WTC11 (cell line): ENCODE data around the gene SALL1. TPM values are rescaled to one million over a fixed set of nuclear protein-coding genes. Genes with fewer than 3 reads are reported as not detected.

ENCODE experiments used
- ATAC-seq: fragments of 200-7000 bp; cut with Tn5 transposase; 2 replicates; pipeline ENCODE4 v1.10.0; 2021; ENCODE audit warnings: mild to moderate bottlenecking, moderate library complexity
- CTCF ChIA-PET: fragments of 300-600 bp; sonication (Branson Sonifier 250); formaldehyde crosslinking; loops from one replicate; lab custom pipeline; 2021; ENCODE audit warnings: antibody characterized with exemption; lab: Charles Lee
- POLR2A ChIA-PET: fragments of 350-600 bp; sonication (Branson Sonifier 250); formaldehyde crosslinking; loops from one replicate; lab custom pipeline; 2021; ENCODE audit warnings: antibody characterized with exemption; lab: Charles Lee
- DNase-seq: peaks from one replicate; pipeline ENCODE4 v3.0.0; 2021; ENCODE audit warnings: low spot score
- H3K27ac Mint-ChIP-seq: 2 replicates; pipeline ENCODE4 v1.8.0; 2021; ENCODE audit warnings: mixed read lengths
- H3K27me3 Mint-ChIP-seq: 2 replicates; pipeline ENCODE4 v1.8.0; 2021; ENCODE audit warnings: low read depth, mild to moderate bottlenecking, moderate library complexity, mixed read lengths
- H3K36me3 Mint-ChIP-seq: 2 replicates; pipeline ENCODE4 v1.8.0; 2021; ENCODE audit warnings: mixed read lengths
- H3K4me1 Mint-ChIP-seq: 2 replicates; pipeline ENCODE4 v1.8.0; 2022; ENCODE audit warnings: mixed read lengths
- H3K4me3 Mint-ChIP-seq: 2 replicates; pipeline ENCODE4 v1.8.0; 2021; ENCODE audit warnings: mild to moderate bottlenecking, moderate library complexity, mixed read lengths
- H3K9me3 Mint-ChIP-seq: 2 replicates; pipeline ENCODE4 v1.8.0; 2021; ENCODE audit warnings: mixed read lengths
- CBFB ChIP-seq: sonication (generic); formaldehyde crosslinking; IDR thresholded peaks from 2 replicates; pipeline ENCODE4 v1.8.1; 2022; ENCODE audit warnings: mild to moderate bottlenecking, low read depth, missing genetic modification reagents
- CREB1 ChIP-seq: sonication (generic); formaldehyde crosslinking; IDR thresholded peaks from 2 replicates; pipeline ENCODE4 v1.8.0; 2023; ENCODE audit warnings: mild to moderate bottlenecking, missing genetic modification reagents
- CTCF ChIP-seq: fragments of 200-600 bp; IDR thresholded peaks from 2 replicates; pipeline ENCODE4 v1.8.0; 2022; ENCODE audit warnings: antibody characterized with exemption
- E2F5 ChIP-seq: sonication (generic); formaldehyde crosslinking; IDR thresholded peaks from 2 replicates; pipeline ENCODE4 v1.8.1; 2022; ENCODE audit warnings: mild to moderate bottlenecking, moderate library complexity, missing genetic modification reagents
- ETV6 ChIP-seq: sonication (generic); formaldehyde crosslinking; IDR thresholded peaks from 2 replicates; pipeline ENCODE4 v1.8.1; 2022; ENCODE audit warnings: mild to moderate bottlenecking, missing genetic modification reagents
- FOXJ3 ChIP-seq: sonication (generic); formaldehyde crosslinking; IDR thresholded peaks from 2 replicates; pipeline ENCODE4 v1.9.0; 2021; ENCODE audit warnings: missing genetic modification reagents, mild to moderate bottlenecking, borderline replicate concordance
- FOXP1 ChIP-seq: sonication (generic); formaldehyde crosslinking; IDR thresholded peaks from 2 replicates; pipeline ENCODE4 v1.8.0; 2022; ENCODE audit warnings: missing genetic modification reagents, mild to moderate bottlenecking, moderate library complexity, borderline replicate concordance
- JUN ChIP-seq: sonication (generic); formaldehyde crosslinking; IDR thresholded peaks from 2 replicates; pipeline ENCODE4 v1.8.0; 2023; ENCODE audit warnings: mild to moderate bottlenecking, missing genetic modification reagents
- MYBL2 ChIP-seq: sonication (generic); formaldehyde crosslinking; IDR thresholded peaks from 2 replicates; pipeline ENCODE4 v1.8.1; 2023; ENCODE audit warnings: mild to moderate bottlenecking, moderate library complexity, missing genetic modification reagents
- NR1H2 ChIP-seq: sonication (generic); formaldehyde crosslinking; IDR thresholded peaks from 2 replicates; pipeline ENCODE4 v1.9.0; 2021; ENCODE audit warnings: mild to moderate bottlenecking, moderate library complexity, missing genetic modification reagents
- NR2C2 ChIP-seq: sonication (generic); formaldehyde crosslinking; IDR thresholded peaks from 2 replicates; pipeline ENCODE4 v1.8.0; 2022; ENCODE audit warnings: mild to moderate bottlenecking, missing genetic modification reagents
- RELA ChIP-seq: sonication (generic); formaldehyde crosslinking; IDR thresholded peaks from 2 replicates; pipeline ENCODE4 v1.8.1; 2022; ENCODE audit warnings: missing genetic modification reagents, mild to moderate bottlenecking, borderline replicate concordance
- RORB ChIP-seq: fragments of 250-450 bp; sonication (Bioruptor Pico); IDR thresholded peaks from 2 replicates; pipeline ENCODE4 v1.9.0; 2021; ENCODE audit warnings: mild to moderate bottlenecking
- SMAD4 ChIP-seq: sonication (generic); formaldehyde crosslinking; IDR thresholded peaks from 2 replicates; pipeline ENCODE4 v1.8.0; 2022; ENCODE audit warnings: mild to moderate bottlenecking, missing genetic modification reagents
- SOX15 ChIP-seq: fragments of 250-450 bp; sonication (Bioruptor Pico); IDR thresholded peaks from 2 replicates; pipeline ENCODE4 v1.9.0; 2021; ENCODE audit warnings: mild to moderate bottlenecking
- SP1 ChIP-seq: sonication (generic); formaldehyde crosslinking; conservative IDR thresholded peaks from 2 replicates; pipeline ENCODE4 v1.8.1; 2022; ENCODE audit warnings: missing genetic modification reagents
- ZNF121 ChIP-seq: sonication (generic); formaldehyde crosslinking; IDR thresholded peaks from 2 replicates; pipeline ENCODE4 v1.8.0; 2023; ENCODE audit warnings: missing genetic modification reagents
- ZNF219 ChIP-seq: sonication (generic); formaldehyde crosslinking; IDR thresholded peaks from 2 replicates; pipeline ENCODE4 v1.8.0; 2023; ENCODE audit warnings: missing genetic modification reagents, mild to moderate bottlenecking, borderline replicate concordance
- ZNF232 ChIP-seq: sonication (generic); formaldehyde crosslinking; IDR thresholded peaks from 2 replicates; pipeline ENCODE4 v1.8.0; 2022; ENCODE audit warnings: mild to moderate bottlenecking, missing genetic modification reagents
- ZNF263 ChIP-seq: sonication (generic); formaldehyde crosslinking; IDR thresholded peaks from 2 replicates; pipeline ENCODE4 v1.8.1; 2022; ENCODE audit warnings: low read depth, mild to moderate bottlenecking, moderate library complexity, missing genetic modification reagents
- ZNF416 ChIP-seq: fragments of 250-450 bp; sonication (Bioruptor Pico); IDR thresholded peaks from 2 replicates; pipeline ENCODE4 v1.9.0; 2021; ENCODE audit warnings: mild to moderate bottlenecking, inconsistent platforms
- ZNF423 ChIP-seq: fragments of 250-450 bp; sonication (Bioruptor Pico); IDR thresholded peaks from 2 replicates; pipeline ENCODE4 v2.1.2; 2022; ENCODE audit warnings: mild to moderate bottlenecking, moderate library complexity
- total RNA-seq: library from RNA; stranded (reverse); gene quantifications from 3 replicates; pipeline ENCODE4 v1.2.3, GENCODE V29; 2021
- TF ChIP-seq, protein P1 (sequence below): sonication (generic); formaldehyde crosslinking; IDR thresholded peaks from 2 replicates; pipeline ENCODE4 v1.8.1; 2023; ENCODE audit warnings: mild to moderate bottlenecking, missing genetic modification reagents
- TF ChIP-seq, protein P2 (sequence below): sonication (generic); formaldehyde crosslinking; IDR thresholded peaks from 2 replicates; pipeline ENCODE4 v1.8.0; 2023; ENCODE audit warnings: missing genetic modification reagents
- TF ChIP-seq, protein P3 (sequence below): sonication (generic); formaldehyde crosslinking; IDR thresholded peaks from 2 replicates; pipeline ENCODE4 v1.8.1; 2023; ENCODE audit warnings: mild to moderate bottlenecking, moderate library complexity, missing genetic modification reagents
- TF ChIP-seq, protein P4 (sequence below): sonication (generic); formaldehyde crosslinking; IDR thresholded peaks from 2 replicates; pipeline ENCODE4 v1.8.0; 2023; ENCODE audit warnings: mild to moderate bottlenecking, missing genetic modification reagents
- TF ChIP-seq, protein P5 (sequence below): sonication (generic); formaldehyde crosslinking; IDR thresholded peaks from 2 replicates; pipeline ENCODE4 v1.8.1; 2022; ENCODE audit warnings: mild to moderate bottlenecking, missing genetic modification reagents, moderate library complexity, borderline replicate concordance

The SALL1 gene
- total RNA-seq, 1 experiment from 2014 or later = 63.9 TPM

GRCh38 chr16:51151961-51152663 lies 1.0 kb upstream of the SALL1 start:
- Mint-ChIP-seq H3K36me3 (peaks cover 2% of the 10 kb centered on the region), H3K9me3 (no peaks in the 10 kb centered on the region), H3K4me3 (peak overlapping the region; percentile 64), H3K27ac (no peak overlapping the region; the same call in 1 of the 2 replicates), H3K4me1 (peaks cover 49% of the 10 kb centered on the region), H3K27me3 (peaks cover 21% of the 10 kb centered on the region)
- peak; percentile 60 for ATAC-seq
- peak; percentile 88 for DNase-seq
- ChIA-PET POLR2A (interaction anchor here (0.5 to 2.0 kb wide), 11 partner anchors 14 to 291 kb away, joined by 3 to 12 read pairs (median 3); no protein-coding TSS in a partner anchor), CTCF (interaction anchor here (0.5 to 3.4 kb wide), 8 partner anchors 12 to 917 kb away, joined by 3 to 9 read pairs (median 3); no protein-coding TSS in a partner anchor)
- TF ChIP-seq RORB (no peak), ETV6 (CRISPR knock-in tag) (0 out of 2 replicates have a peak, but pooled peaks have one; percentile 39), ZNF416 (CRISPR knock-in tag) (no peak), FOXJ3 (CRISPR knock-in tag) (no peak), NR2C2 (CRISPR knock-in tag) (no peak), ZNF263 (CRISPR knock-in tag) (0 out of 2 replicates have a peak, but pooled peaks have one; percentile 53), JUN (CRISPR knock-in tag) (no peak), CTCF (no peak), SOX15 (CRISPR knock-in tag) (no peak), MYBL2 (no peak), SMAD4 (no peak), RELA (CRISPR knock-in tag) (no peak), ZNF232 (CRISPR knock-in tag) (0 out of 2 replicates have a peak, but pooled peaks have one; percentile 45), CREB1 (CRISPR knock-in tag) (no peak), ZNF121 (no peak), ZNF423 (CRISPR knock-in tag) (peak; percentile 63), FOXP1 (CRISPR knock-in tag) (no peak), ZNF219 (CRISPR knock-in tag) (no peak), E2F5 (CRISPR knock-in tag) (peak; percentile 43; the same call in 1 of the 2 replicates), NR1H2 (no peak), CBFB (CRISPR knock-in tag) (0 out of 2 replicates have a peak, but pooled peaks have one; percentile 36), SP1 (peak; percentile 86)
- TF ChIP-seq, protein P1, sequence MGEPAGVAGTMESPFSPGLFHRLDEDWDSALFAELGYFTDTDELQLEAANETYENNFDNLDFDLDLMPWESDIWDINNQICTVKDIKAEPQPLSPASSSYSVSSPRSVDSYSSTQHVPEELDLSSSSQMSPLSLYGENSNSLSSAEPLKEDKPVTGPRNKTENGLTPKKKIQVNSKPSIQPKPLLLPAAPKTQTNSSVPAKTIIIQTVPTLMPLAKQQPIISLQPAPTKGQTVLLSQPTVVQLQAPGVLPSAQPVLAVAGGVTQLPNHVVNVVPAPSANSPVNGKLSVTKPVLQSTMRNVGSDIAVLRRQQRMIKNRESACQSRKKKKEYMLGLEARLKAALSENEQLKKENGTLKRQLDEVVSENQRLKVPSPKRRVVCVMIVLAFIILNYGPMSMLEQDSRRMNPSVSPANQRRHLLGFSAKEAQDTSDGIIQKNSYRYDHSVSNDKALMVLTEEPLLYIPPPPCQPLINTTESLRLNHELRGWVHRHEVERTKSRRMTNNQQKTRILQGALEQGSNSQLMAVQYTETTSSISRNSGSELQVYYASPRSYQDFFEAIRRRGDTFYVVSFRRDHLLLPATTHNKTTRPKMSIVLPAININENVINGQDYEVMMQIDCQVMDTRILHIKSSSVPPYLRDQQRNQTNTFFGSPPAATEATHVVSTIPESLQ (CRISPR knock-in tag) = no peak
- TF ChIP-seq, protein P2, sequence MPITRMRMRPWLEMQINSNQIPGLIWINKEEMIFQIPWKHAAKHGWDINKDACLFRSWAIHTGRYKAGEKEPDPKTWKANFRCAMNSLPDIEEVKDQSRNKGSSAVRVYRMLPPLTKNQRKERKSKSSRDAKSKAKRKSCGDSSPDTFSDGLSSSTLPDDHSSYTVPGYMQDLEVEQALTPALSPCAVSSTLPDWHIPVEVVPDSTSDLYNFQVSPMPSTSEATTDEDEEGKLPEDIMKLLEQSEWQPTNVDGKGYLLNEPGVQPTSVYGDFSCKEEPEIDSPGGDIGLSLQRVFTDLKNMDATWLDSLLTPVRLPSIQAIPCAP (CRISPR knock-in tag) = no peak
- TF ChIP-seq, protein P3, sequence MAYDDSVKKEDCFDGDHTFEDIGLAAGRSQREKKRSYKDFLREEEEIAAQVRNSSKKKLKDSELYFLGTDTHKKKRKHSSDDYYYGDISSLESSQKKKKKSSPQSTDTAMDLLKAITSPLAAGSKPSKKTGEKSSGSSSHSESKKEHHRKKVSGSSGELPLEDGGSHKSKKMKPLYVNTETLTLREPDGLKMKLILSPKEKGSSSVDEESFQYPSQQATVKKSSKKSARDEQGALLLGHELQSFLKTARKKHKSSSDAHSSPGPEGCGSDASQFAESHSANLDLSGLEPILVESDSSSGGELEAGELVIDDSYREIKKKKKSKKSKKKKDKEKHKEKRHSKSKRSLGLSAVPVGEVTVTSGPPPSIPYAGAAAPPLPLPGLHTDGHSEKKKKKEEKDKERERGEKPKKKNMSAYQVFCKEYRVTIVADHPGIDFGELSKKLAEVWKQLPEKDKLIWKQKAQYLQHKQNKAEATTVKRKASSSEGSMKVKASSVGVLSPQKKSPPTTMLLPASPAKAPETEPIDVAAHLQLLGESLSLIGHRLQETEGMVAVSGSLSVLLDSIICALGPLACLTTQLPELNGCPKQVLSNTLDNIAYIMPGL (CRISPR knock-in tag) = peak; percentile 45; the same call in 1 of the 2 replicates
- TF ChIP-seq, protein P4, sequence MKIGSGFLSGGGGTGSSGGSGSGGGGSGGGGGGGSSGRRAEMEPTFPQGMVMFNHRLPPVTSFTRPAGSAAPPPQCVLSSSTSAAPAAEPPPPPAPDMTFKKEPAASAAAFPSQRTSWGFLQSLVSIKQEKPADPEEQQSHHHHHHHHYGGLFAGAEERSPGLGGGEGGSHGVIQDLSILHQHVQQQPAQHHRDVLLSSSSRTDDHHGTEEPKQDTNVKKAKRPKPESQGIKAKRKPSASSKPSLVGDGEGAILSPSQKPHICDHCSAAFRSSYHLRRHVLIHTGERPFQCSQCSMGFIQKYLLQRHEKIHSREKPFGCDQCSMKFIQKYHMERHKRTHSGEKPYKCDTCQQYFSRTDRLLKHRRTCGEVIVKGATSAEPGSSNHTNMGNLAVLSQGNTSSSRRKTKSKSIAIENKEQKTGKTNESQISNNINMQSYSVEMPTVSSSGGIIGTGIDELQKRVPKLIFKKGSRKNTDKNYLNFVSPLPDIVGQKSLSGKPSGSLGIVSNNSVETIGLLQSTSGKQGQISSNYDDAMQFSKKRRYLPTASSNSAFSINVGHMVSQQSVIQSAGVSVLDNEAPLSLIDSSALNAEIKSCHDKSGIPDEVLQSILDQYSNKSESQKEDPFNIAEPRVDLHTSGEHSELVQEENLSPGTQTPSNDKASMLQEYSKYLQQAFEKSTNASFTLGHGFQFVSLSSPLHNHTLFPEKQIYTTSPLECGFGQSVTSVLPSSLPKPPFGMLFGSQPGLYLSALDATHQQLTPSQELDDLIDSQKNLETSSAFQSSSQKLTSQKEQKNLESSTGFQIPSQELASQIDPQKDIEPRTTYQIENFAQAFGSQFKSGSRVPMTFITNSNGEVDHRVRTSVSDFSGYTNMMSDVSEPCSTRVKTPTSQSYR = no peak
- TF ChIP-seq, protein P5, sequence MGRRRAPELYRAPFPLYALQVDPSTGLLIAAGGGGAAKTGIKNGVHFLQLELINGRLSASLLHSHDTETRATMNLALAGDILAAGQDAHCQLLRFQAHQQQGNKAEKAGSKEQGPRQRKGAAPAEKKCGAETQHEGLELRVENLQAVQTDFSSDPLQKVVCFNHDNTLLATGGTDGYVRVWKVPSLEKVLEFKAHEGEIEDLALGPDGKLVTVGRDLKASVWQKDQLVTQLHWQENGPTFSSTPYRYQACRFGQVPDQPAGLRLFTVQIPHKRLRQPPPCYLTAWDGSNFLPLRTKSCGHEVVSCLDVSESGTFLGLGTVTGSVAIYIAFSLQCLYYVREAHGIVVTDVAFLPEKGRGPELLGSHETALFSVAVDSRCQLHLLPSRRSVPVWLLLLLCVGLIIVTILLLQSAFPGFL (CRISPR knock-in tag) = no peak
